Measurements from ENCODE around the gene GAB2. TPM values are rescaled to one million over a fixed set of nuclear protein-coding genes. Genes with fewer than 3 reads are reported as not detected.

The GAB2 gene
- total and polyA plus RNA-seq, 10 of the 15 experiments (the other 5 are each of a cell fraction or from before 2014, with no cell fraction given): 0.69 to 12.6 (median 3.8) TPM

GRCh38 chr11:78351979-78352841 lies 65.4 kb downstream of the GAB2 start:
- CTCF ChIA-PET: interaction anchor here (1.1 to 2.0 kb wide), 3 partner anchors 12 to 212 kb away, joined by 3 to 8 read pairs (median 8); no protein-coding TSS in a partner anchor
- no TSS peak for BruUV-seq (replicated peaks)
- ATAC-seq: no peak

GRCh38 chr11:78351193-78351592 lies 66.4 kb downstream of the GAB2 start:
- BruUV-seq (replicated peaks): no TSS peak
- H3K4me2 ChIP-seq (ENCODE audit: control insufficient read depth, insufficient read depth): peak overlapping the region; percentile 87
- ChIA-PET CTCF (interaction anchor here (1.7 to 2.0 kb wide), 2 partner anchors 11 to 213 kb away, joined by 8 read pairs; no protein-coding TSS in a partner anchor), RAD21 (ENCODE audit: unreplicated experiment) (interaction anchor here (0.5 to 1.7 kb wide), 3 partner anchors 49 to 213 kb away, joined by 3 to 5 read pairs (median 4); no protein-coding TSS in a partner anchor), POLR2A (no interaction called here), SMC1A (ENCODE audit: uncharacterized antibody, unreplicated experiment) (interaction anchor here (0.7 to 1.7 kb wide), 5 partner anchors 13 to 42 kb away, joined by 3 to 4 read pairs (median 4); no protein-coding TSS in a partner anchor)
- H3K9me3 ChIP-seq (replicated peaks; ENCODE audit: control insufficient read depth, insufficient read depth, low read length): no peaks in the 10 kb centered on the region
- H3K9ac ChIP-seq (ENCODE audit: control insufficient read depth, insufficient read depth, low read length): peak overlapping the region; percentile 45; the same call in 1 of the 2 replicates
- no peaks in the 10 kb centered on the region for H4K20me1 ChIP-seq (ENCODE audit: control insufficient read depth, insufficient read depth)
- H3K79me2 ChIP-seq (ENCODE audit: control insufficient read depth, insufficient read depth, low read length): no peaks in the 10 kb centered on the region
- no peaks in the 10 kb centered on the region for H3K36me3 ChIP-seq (ENCODE audit: control insufficient read depth in 2 of 2, insufficient read depth in 2 of 2, low read length in 1 of 2)
- H3K4me1 ChIP-seq (ENCODE audit: control insufficient read depth, insufficient read depth, low read length): peaks cover 29% of the 10 kb centered on the region
- DNase-seq (ENCODE audit: low read depth, low spot score) (no peak), FAIRE-seq (no peak), ATAC-seq (peak; percentile 22)
- intact Hi-C loops (cut with micrococcal nuclease; ENCODE audit: unreplicated experiment) (no loop called here), in situ Hi-C loops (cut with MboI) (no loop called here)
- no peaks in the 10 kb centered on the region for H3K27me3 ChIP-seq (replicated peaks in 1 of 2; ENCODE audit: control insufficient read depth in 2 of 2, insufficient read depth in 2 of 2, low read length in 1 of 2)
- H3K4me3 ChIP-seq: no peak overlapping the region
- 71% methylated on average over 3 of the region's 3 CpGs for WGBS (ENCODE audit: insufficient coverage, insufficient replicate concordance, low lambda C conversion rate, missing lambda C conversion rate)
- TF ChIP-seq SIN3A (IDR thresholded peaks at IDR 0.05; ENCODE audit: low read depth, low read length) (no peak), MLLT1 (IDR thresholded peaks at IDR 0.05) (no peak), SMAD5 (IDR thresholded peaks at IDR 0.05; ENCODE audit: low read depth) (no peak), ZNF207 (IDR thresholded peaks at IDR 0.05; ENCODE audit: borderline replicate concordance) (no peak), HDAC6 (IDR thresholded peaks at IDR 0.05; ENCODE audit: unreplicated experiment) (no peak)
- H3K27ac ChIP-seq (ENCODE audit: control insufficient read depth, insufficient read depth): peak overlapping the region; percentile 71; the same call in 1 of the 2 replicates
- H2AFZ ChIP-seq (ENCODE audit: control insufficient read depth, low read depth, low read length): peak overlapping the region; percentile 29; the same call in 1 of the 2 replicates

More at GRCh38 chr11:78351979-78352841, 65.4 kb downstream of the GAB2 start:
- peaks cover 29% of the 10 kb centered on the region for H3K4me1 ChIP-seq (ENCODE audit: control insufficient read depth, insufficient read depth, low read length)
- no peak for TF ChIP-seq USF1 (IDR thresholded peaks at IDR 0.05; ENCODE audit: borderline replicate concordance, extremely low read length, insufficient read depth, low read depth, low read length)
- WGBS (ENCODE audit: insufficient coverage, insufficient replicate concordance, low lambda C conversion rate, missing lambda C conversion rate): 94% methylated on average over 14 of the region's 14 CpGs
- DNase-seq (ENCODE audit: low read depth, low spot score) (no peak), FAIRE-seq (no peak)
- H3K36me3 ChIP-seq (ENCODE audit: control insufficient read depth in 2 of 2, insufficient read depth in 2 of 2, low read length in 1 of 2): no peaks in the 10 kb centered on the region
- intact Hi-C loops (cut with micrococcal nuclease; ENCODE audit: unreplicated experiment): no loop called here
- no peaks in the 10 kb centered on the region for H3K79me2 ChIP-seq (ENCODE audit: control insufficient read depth, insufficient read depth, low read length)
- no peaks in the 10 kb centered on the region for H3K9me3 ChIP-seq (replicated peaks; ENCODE audit: control insufficient read depth, insufficient read depth, low read length)
- ChIA-PET SMC1A (ENCODE audit: uncharacterized antibody, unreplicated experiment) (interaction anchor here (0.8 to 1.7 kb wide), 4 partner anchors 15 to 43 kb away, joined by 3 to 4 read pairs (median 4); no protein-coding TSS in a partner anchor), RAD21 (ENCODE audit: unreplicated experiment) (interaction anchor here (0.7 to 1.0 kb wide), 2 partner anchors 212 kb away, joined by 3 read pairs; no protein-coding TSS in a partner anchor), POLR2A (no interaction called here)
- in situ Hi-C loops (cut with MboI): no loop called here
- H3K27me3 ChIP-seq (replicated peaks in 1 of 2; ENCODE audit: control insufficient read depth in 2 of 2, insufficient read depth in 2 of 2, low read length in 1 of 2): no peaks in the 10 kb centered on the region
- no peaks in the 10 kb centered on the region for H4K20me1 ChIP-seq (ENCODE audit: control insufficient read depth, insufficient read depth)
- H3K4me2 ChIP-seq (ENCODE audit: control insufficient read depth, insufficient read depth): no peak overlapping the region
- H3K9ac ChIP-seq (ENCODE audit: control insufficient read depth, insufficient read depth, low read length): no peak overlapping the region
- no peak overlapping the region for H3K4me3 ChIP-seq
- no peak overlapping the region for H3K27ac ChIP-seq (ENCODE audit: control insufficient read depth, insufficient read depth)
- H2AFZ ChIP-seq (ENCODE audit: control insufficient read depth, low read depth, low read length): no peak overlapping the region
